Measurements from ENCODE around the gene PDGFD.

The PDGFD gene

GRCh38 chr11:103894034-103894433, 269.9 kb downstream of the PDGFD start:
- DNase-seq (ENCODE audit: low spot score) (no peak), ATAC-seq (ENCODE audit: low read depth) (no peak)
- Histone ChIP-seq H3K27me3 (ENCODE audit: insufficient read depth, poor library complexity, severe bottlenecking) (no peaks in the 10 kb centered on the region), H3K27ac (ENCODE audit: poor library complexity, severe bottlenecking) (no peak overlapping the region), H3K4me3 (ENCODE audit: severe bottlenecking) (no peak overlapping the region), H3K4me1 (ENCODE audit: insufficient read depth, poor library complexity, severe bottlenecking) (no peaks in the 10 kb centered on the region), H3K9me3 (ENCODE audit: severe bottlenecking) (no peaks in the 10 kb centered on the region), H3K36me3 (ENCODE audit: low read depth) (no peaks in the 10 kb centered on the region)
- no peak for TF ChIP-seq CTCF (IDR thresholded peaks at IDR 0.05; ENCODE audit: poor library complexity, severe bottlenecking)

- no peak for TF ChIP-seq CTCF (IDR thresholded peaks at IDR 0.05; ENCODE audit: poor library complexity, severe bottlenecking)
- Histone ChIP-seq H3K27me3 (ENCODE audit: insufficient read depth, poor library complexity, severe bottlenecking) (no peaks in the 10 kb centered on the region), H3K4me1 (ENCODE audit: insufficient read depth, poor library complexity, severe bottlenecking) (no peaks in the 10 kb centered on the region), H3K36me3 (ENCODE audit: low read depth) (no peaks in the 10 kb centered on the region), H3K4me3 (ENCODE audit: severe bottlenecking) (no peak overlapping the region), H3K27ac (ENCODE audit: poor library complexity, severe bottlenecking) (no peak overlapping the region), H3K9me3 (ENCODE audit: severe bottlenecking) (no peaks in the 10 kb centered on the region)
- ATAC-seq (ENCODE audit: low read depth) (no peak), DNase-seq (ENCODE audit: low spot score) (no peak)
These were observed 270.6 kb downstream of the PDGFD start for GRCh38 chr11:103893371-103893770.

- no peak for DNase-seq (ENCODE audit: low spot score)
- no peak for TF ChIP-seq CTCF (IDR thresholded peaks at IDR 0.05; ENCODE audit: poor library complexity, severe bottlenecking)
- no peaks in the 10 kb centered on the region for H3K9me3 ChIP-seq (ENCODE audit: severe bottlenecking)
These were observed 271.3 kb downstream of the PDGFD start for GRCh38 chr11:103892603-103893002.

GRCh38 chr11:103890654-103891053, 273.3 kb downstream of the PDGFD start:
- Histone ChIP-seq H3K27ac (ENCODE audit: poor library complexity, severe bottlenecking) (no peak overlapping the region), H3K27me3 (ENCODE audit: insufficient read depth, poor library complexity, severe bottlenecking) (no peaks in the 10 kb centered on the region), H3K4me3 (ENCODE audit: severe bottlenecking) (no peak overlapping the region), H3K4me1 (ENCODE audit: insufficient read depth, poor library complexity, severe bottlenecking) (no peaks in the 10 kb centered on the region), H3K36me3 (ENCODE audit: low read depth) (no peaks in the 10 kb centered on the region), H3K9me3 (ENCODE audit: severe bottlenecking) (no peaks in the 10 kb centered on the region)
- no peak for DNase-seq (ENCODE audit: low spot score)
- ATAC-seq (ENCODE audit: low read depth), result no peak
- TF ChIP-seq CTCF (IDR thresholded peaks at IDR 0.05; ENCODE audit: poor library complexity, severe bottlenecking), result no peak

More at GRCh38 chr11:103892603-103893002, 271.3 kb downstream of the PDGFD start:
- no peak overlapping the region for H3K27ac ChIP-seq (ENCODE audit: poor library complexity, severe bottlenecking)
- H3K4me1 ChIP-seq (ENCODE audit: insufficient read depth, poor library complexity, severe bottlenecking), result no peaks in the 10 kb centered on the region
- H3K36me3 ChIP-seq (ENCODE audit: low read depth), result no peaks in the 10 kb centered on the region
- no peak overlapping the region for H3K4me3 ChIP-seq (ENCODE audit: severe bottlenecking)
- H3K27me3 ChIP-seq (ENCODE audit: insufficient read depth, poor library complexity, severe bottlenecking), result no peaks in the 10 kb centered on the region
- peak; percentile 33; the same call in 1 of the 3 replicates for ATAC-seq (ENCODE audit: low read depth)

GRCh38 chr11:103889679-103890078, 274.3 kb downstream of the PDGFD start:
- H3K4me1 ChIP-seq (ENCODE audit: insufficient read depth, poor library complexity, severe bottlenecking), result no peaks in the 10 kb centered on the region
- no peak overlapping the region for H3K27ac ChIP-seq (ENCODE audit: poor library complexity, severe bottlenecking)
- TF ChIP-seq CTCF (IDR thresholded peaks at IDR 0.05; ENCODE audit: poor library complexity, severe bottlenecking), result no peak
- H3K9me3 ChIP-seq (ENCODE audit: severe bottlenecking), result no peaks in the 10 kb centered on the region
- ATAC-seq (ENCODE audit: low read depth), result no peak
- DNase-seq (ENCODE audit: low spot score), result no peak
- no peak overlapping the region for H3K4me3 ChIP-seq (ENCODE audit: severe bottlenecking)
- no peaks in the 10 kb centered on the region for H3K36me3 ChIP-seq (ENCODE audit: low read depth)
- no peaks in the 10 kb centered on the region for H3K27me3 ChIP-seq (ENCODE audit: insufficient read depth, poor library complexity, severe bottlenecking)
